ENCODE measurements around the gene FAU.

The FAU gene

GRCh38 chr11:65107751-65108468 lies 14.0 kb downstream of the FAU start:
- no peak for DNase-seq (ENCODE audit: low spot score)

- no peak for DNase-seq (ENCODE audit: low spot score)
Observed at GRCh38 chr11:65107078-65107477, 14.9 kb downstream of the FAU start.

- DNase-seq (ENCODE audit: low spot score), result no peak
Observed at GRCh38 chr11:65104628-65105027, 17.3 kb downstream of the FAU start.

GRCh38 chr11:65103476-65103875 lies 18.5 kb downstream of the FAU start:
- DNase-seq (ENCODE audit: low spot score), result no peak

DNA sequence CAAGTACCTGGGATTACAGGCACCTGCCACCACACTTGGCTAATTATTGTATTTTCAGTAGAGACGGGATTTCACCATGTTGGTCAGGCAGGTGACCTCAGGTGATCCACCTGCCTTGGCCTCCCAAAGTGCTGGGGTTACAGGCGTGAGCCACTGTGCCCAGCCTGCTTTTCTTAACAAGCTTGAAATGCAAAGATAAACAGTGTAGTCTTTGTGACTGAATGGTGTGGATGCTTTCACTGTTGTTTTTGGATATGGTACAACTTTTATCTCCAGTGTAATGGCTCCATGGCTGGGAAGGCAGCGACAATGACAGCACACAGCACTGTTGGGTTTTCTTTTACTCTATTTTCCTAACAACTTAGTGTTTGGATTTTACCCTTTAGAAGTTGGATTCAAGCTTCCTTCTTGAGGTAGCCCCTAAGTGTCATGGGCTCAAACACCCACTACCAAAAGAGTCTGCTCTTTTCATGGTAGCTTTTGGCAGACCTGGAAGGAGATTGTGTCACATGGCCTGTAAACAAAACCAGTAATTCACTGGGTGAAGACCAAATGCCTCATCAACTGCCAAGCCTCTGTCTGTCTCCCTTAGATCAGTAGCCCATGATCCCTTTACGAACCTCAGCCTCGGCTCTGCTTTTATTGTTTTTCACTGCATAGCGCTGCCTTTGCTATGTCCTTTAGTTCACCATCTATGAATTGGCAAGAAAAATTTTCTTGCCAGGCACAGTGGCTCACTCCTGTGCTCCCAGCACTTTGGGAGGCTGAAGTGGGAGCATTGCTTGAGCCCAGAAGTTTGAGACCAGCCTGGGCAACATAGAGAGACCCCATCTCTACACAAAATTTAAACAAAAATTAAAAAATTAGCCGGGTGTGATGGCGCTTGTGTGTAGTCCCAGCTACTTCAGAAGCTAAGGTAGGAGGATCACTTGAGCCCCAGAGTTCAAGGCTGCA lies 19.5 kb downstream of the FAU start:
- DNase-seq (ENCODE audit: low spot score), result no peak

DNA sequence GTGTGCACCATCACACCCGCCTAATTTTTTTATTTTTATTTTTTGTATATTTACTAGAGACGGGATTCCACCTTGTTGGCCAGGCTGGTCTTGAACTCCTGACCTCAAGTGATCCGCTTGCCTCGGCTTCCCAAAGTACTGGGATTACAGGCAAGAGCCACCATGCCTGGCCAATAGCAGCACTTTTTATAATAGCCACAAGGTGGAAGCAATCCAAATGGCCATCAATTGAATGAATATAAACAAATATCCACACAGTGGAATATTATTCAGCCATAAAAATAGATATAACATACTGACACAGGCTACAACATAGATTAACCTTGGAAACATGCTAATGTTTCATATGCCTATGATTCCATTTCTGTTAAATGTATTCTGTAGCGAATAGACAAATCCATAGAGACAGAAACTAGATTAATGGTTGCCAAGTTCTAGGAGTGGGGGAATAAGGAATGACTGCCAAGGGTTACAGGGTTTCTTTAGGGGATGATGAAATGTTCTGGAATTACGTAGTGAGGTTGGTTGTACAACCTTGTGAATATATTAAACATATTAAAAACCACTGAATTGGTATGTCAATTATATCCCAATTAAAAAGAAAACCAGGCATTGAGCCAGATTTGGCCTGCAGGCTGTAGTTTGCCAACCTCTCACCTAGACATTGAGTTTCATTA lies 21.1 kb downstream of the FAU start:
- DNase-seq (ENCODE audit: low spot score), result no peak

- no peak for DNase-seq (ENCODE audit: low spot score)
Observed at GRCh38 chr11:65096926-65097325, 25.0 kb downstream of the FAU start.

GRCh38 chr11:65095974-65096806 lies 25.7 kb downstream of the FAU start, which contains the start of gene VPS51:
TSS of gene VPS51 (plus strand) at chr11:65096214. CDS start at chr11:65096251, 37 bp downstream.
- DNase-seq (ENCODE audit: low spot score), result peak; percentile 92

DNA sequence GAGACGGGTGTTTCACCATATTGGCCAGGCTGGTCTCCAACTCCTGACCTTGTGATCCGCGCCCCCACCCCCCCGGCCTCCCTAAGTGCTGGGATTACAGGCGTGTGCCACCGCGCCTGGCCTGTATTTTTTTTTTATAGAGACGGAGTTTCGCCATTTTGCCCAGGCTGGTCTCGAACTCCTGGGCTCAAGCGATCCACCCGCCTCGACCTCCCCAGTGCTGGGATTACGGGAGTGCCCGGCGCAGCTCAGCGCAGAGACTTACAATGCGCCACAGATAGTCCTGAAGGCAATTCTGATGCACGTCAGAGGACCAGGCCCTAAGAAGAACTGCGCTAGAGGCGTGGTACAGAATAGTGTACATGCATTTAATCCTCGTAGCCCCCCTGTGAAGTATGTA lies 26.5 kb downstream of the FAU start:
- DNase-seq (ENCODE audit: low spot score), result no peak

DNA sequence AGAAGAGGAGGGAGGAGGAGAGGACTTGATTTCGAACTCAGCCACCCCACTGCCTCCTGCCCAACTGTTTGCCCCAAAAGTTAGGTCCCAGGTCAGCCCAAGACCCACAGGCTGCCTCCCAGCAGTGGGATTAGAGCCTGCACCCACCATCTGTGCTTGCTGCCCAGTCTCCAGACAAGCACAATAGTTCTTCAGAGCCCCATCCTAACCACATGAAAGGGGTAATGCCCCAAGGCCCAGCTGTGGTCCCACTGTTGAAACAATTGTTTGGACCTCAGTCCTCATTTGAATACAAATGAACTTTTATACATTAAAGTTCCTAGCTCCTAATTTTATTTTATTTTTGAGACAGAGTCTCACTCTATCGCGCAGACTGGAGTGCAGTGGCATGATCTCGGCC lies 31.3 kb downstream of the FAU start:
- no peak for DNase-seq (ENCODE audit: low spot score)

DNA sequence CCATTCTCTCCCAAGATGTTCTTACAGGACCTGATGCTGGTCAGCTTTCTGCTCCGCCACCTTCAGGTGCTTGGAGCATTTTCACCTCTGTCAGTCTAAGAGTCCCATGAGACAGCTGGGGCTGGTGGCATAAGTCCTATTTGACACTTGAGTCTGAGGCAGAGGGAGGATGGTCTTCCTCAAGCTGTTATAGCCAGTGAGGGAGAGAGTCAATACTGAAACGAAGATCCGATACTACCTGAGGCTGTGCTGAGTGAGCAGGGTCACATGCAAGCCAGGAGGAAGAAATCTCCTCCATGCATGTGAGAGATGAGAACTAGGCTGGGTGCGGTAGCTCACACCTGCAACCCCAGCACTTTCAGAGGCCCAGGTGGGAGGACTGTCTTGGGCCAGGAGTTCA lies 32.3 kb downstream of the FAU start:
- no peak for DNase-seq (ENCODE audit: low spot score)

GRCh38 chr11:65087827-65088226 lies 34.1 kb downstream of the FAU start:
- DNase-seq (ENCODE audit: low spot score), result no peak

GRCh38 chr11:65087216-65087615 lies 34.7 kb downstream of the FAU start:
- no peak for DNase-seq (ENCODE audit: low spot score)

GRCh38 chr11:65086809-65087208 lies 35.1 kb downstream of the FAU start:
- DNase-seq (ENCODE audit: low spot score), result no peak

GRCh38 chr11:65085446-65085845 lies 36.5 kb downstream of the FAU start:
- no peak for DNase-seq (ENCODE audit: low spot score)

- DNase-seq (ENCODE audit: low spot score), result no peak
Observed at GRCh38 chr11:65084598-65085375, 37.1 kb downstream of the FAU start.

DNA sequence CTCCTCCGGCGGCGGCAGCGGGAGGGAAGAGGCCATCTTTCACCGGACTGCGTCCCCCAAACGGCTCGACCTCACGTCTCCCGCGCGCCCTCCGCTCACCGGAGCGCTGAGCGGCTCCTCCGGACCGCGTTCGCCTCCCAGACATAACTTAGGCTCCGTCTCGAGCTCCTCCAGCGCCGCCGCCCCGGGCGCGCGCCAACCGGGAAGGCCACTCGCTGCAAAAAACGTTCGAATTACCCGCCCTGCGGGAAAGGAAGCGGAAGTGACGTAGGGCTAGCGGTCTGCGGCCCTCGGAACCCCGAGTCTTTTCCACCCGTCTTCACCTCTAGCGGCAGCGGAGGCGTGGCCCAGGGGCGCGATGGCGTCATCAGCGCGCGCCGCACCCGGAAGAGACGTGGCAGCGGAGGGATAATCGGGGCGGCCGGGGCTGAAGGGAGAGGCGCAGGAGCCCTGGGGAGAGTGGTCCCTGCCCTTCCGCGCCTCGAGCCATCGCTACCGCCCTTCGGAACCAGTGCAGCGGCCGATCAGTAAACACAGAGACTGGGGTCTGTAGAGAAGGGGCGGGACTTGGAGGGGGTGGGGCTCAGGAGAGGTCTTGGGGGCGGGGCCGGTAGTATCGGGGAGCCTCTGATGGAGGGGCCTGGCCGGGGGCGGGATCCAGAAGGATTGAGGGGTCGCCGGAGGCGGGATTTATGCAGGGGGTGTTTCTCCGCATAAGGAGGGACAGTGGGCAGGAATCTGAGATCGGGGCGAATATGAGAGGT lies 37.9 kb downstream of the FAU start, which contains the start of the genes CDCA5 and ZFPL1:
Gene CDCA5 (minus strand): TSS at position 207 of the 764 bp plus-strand sequence. CDS start 62 bp downstream, at position 145.
Gene ZFPL1 (plus strand): TSS at position 389 of the 764 bp plus-strand sequence. CDS start 477 bp downstream, outside the sequence.
- peak; percentile 94 for DNase-seq (ENCODE audit: low spot score)

- no peak for DNase-seq (ENCODE audit: low spot score)
Observed at GRCh38 chr11:65083134-65083833, 38.6 kb downstream of the FAU start.

DNA sequence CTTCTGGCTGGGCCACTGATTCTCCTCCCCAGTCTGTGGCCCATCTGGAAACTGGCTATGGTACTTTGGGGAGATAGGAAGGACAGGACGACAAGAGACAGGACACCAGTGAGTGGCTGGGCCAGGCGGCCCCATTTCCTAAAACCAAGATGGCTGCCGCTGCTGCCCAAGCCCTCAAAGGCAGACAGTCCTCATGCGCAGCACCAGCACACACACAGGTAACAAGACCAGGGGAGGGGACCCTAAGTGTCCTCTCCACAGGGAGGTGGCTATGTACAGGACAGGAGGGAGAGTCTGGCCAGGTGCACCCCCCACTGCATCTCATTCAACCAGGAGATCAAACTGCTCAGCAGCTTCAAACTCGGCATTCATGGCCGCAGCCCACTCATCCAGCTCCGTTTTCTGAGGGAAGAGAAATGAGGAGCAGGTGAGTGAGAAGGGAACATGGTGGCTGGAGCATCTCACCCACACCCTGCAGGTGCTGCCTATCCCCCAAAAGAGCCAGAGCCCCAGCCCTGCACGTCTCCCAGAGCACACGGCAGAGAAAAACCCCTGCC lies 43.1 kb downstream of the FAU start:
- no peak for DNase-seq (ENCODE audit: low spot score)
